ENCODE data around the gene RFX8. TPM values are rescaled to one million over a fixed set of nuclear protein-coding genes. Genes with fewer than 3 reads are reported as not detected.

Gene RFX8
- total and polyA plus RNA-seq, 9 of the 15 experiments (the other 6 are each of a cell fraction or from before 2014, with no cell fraction given), result not detected

DNA sequence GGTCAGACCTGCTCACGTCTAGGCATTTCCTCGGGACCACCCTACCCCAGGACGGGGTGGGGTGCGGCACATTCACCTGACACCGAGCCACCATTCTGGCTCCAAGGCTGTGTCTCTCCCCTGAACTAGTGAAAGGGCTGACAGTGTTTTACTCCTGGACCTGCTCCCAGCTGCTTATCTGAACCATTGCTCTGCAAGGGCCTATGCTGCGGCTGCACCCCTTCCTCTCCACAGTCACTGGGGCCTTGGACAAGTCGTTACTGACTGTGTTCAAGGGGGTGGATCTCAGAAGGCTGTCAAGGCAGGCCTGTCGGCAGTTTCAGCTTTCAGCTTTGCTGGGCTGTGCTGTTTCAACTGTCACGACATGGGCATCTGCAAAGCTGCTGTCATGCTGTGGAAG lies 99.3 kb downstream of the RFX8 start:
- intact Hi-C loops (cut with micrococcal nuclease), result no loop called here
- H3K27ac ChIP-seq (ENCODE audit: extremely low read depth, low read depth, low read length), result no peak overlapping the region
- CTCF ChIA-PET (ENCODE audit: low intra/inter-chr PET ratio), result no interaction called here
- TF ChIP-seq HEY1 (CRISPR knock-in tag; IDR thresholded peaks at IDR 0.05; ENCODE audit: borderline replicate concordance) (no peak), POLR3A (IDR thresholded peaks at IDR 0.05; ENCODE audit: borderline replicate concordance, extremely low read depth, insufficient read depth, insufficient read length) (no peak), MTA2 (IDR thresholded peaks at IDR 0.05; ENCODE audit: low read depth) (no peak), U2AF2 (optimal IDR thresholded peaks at IDR 0.05; ENCODE audit: low read depth, low read length) (no peak), NFRKB (IDR thresholded peaks at IDR 0.05; ENCODE audit: low read depth) (no peak), ZNF239 (CRISPR knock-in tag; IDR thresholded peaks at IDR 0.05) (no peak), XRCC4 (IDR thresholded peaks at IDR 0.05; ENCODE audit: extremely low read depth, insufficient read depth, insufficient read length) (no peak), TCFL5 (CRISPR knock-in tag; conservative IDR thresholded peaks at IDR 0.05) (no peak), SRSF3 (IDR thresholded peaks at IDR 0.05; ENCODE audit: insufficient read depth, low read length) (no peak), TAF9B (IDR thresholded peaks at IDR 0.05; ENCODE audit: partially characterized antibody) (no peak), HNRNPH1 (optimal IDR thresholded peaks at IDR 0.05; ENCODE audit: low read depth, low read length) (no peak)
- TF ChIP-seq, protein P1, sequence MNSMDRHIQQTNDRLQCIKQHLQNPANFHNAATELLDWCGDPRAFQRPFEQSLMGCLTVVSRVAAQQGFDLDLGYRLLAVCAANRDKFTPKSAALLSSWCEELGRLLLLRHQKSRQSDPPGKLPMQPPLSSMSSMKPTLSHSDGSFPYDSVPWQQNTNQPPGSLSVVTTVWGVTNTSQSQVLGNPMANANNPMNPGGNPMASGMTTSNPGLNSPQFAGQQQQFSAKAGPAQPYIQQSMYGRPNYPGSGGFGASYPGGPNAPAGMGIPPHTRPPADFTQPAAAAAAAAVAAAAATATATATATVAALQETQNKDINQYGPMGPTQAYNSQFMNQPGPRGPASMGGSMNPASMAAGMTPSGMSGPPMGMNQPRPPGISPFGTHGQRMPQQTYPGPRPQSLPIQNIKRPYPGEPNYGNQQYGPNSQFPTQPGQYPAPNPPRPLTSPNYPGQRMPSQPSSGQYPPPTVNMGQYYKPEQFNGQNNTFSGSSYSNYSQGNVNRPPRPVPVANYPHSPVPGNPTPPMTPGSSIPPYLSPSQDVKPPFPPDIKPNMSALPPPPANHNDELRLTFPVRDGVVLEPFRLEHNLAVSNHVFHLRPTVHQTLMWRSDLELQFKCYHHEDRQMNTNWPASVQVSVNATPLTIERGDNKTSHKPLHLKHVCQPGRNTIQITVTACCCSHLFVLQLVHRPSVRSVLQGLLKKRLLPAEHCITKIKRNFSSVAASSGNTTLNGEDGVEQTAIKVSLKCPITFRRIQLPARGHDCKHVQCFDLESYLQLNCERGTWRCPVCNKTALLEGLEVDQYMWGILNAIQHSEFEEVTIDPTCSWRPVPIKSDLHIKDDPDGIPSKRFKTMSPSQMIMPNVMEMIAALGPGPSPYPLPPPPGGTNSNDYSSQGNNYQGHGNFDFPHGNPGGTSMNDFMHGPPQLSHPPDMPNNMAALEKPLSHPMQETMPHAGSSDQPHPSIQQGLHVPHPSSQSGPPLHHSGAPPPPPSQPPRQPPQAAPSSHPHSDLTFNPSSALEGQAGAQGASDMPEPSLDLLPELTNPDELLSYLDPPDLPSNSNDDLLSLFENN (IDR thresholded peaks at IDR 0.05; ENCODE audit: low read depth in 2 of 2, low read length in 2 of 2), result no peak
- TF ChIP-seq, protein P2, sequence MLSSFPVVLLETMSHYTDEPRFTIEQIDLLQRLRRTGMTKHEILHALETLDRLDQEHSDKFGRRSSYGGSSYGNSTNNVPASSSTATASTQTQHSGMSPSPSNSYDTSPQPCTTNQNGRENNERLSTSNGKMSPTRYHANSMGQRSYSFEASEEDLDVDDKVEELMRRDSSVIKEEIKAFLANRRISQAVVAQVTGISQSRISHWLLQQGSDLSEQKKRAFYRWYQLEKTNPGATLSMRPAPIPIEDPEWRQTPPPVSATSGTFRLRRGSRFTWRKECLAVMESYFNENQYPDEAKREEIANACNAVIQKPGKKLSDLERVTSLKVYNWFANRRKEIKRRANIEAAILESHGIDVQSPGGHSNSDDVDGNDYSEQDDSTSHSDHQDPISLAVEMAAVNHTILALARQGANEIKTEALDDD (IDR thresholded peaks at IDR 0.05), result no peak
- TF ChIP-seq, protein P3, sequence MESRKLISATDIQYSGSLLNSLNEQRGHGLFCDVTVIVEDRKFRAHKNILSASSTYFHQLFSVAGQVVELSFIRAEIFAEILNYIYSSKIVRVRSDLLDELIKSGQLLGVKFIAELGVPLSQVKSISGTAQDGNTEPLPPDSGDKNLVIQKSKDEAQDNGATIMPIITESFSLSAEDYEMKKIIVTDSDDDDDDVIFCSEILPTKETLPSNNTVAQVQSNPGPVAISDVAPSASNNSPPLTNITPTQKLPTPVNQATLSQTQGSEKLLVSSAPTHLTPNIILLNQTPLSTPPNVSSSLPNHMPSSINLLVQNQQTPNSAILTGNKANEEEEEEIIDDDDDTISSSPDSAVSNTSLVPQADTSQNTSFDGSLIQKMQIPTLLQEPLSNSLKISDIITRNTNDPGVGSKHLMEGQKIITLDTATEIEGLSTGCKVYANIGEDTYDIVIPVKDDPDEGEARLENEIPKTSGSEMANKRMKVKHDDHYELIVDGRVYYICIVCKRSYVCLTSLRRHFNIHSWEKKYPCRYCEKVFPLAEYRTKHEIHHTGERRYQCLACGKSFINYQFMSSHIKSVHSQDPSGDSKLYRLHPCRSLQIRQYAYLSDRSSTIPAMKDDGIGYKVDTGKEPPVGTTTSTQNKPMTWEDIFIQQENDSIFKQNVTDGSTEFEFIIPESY (CRISPR knock-in tag; IDR thresholded peaks at IDR 0.05), result no peak
- TF ChIP-seq, protein P4, sequence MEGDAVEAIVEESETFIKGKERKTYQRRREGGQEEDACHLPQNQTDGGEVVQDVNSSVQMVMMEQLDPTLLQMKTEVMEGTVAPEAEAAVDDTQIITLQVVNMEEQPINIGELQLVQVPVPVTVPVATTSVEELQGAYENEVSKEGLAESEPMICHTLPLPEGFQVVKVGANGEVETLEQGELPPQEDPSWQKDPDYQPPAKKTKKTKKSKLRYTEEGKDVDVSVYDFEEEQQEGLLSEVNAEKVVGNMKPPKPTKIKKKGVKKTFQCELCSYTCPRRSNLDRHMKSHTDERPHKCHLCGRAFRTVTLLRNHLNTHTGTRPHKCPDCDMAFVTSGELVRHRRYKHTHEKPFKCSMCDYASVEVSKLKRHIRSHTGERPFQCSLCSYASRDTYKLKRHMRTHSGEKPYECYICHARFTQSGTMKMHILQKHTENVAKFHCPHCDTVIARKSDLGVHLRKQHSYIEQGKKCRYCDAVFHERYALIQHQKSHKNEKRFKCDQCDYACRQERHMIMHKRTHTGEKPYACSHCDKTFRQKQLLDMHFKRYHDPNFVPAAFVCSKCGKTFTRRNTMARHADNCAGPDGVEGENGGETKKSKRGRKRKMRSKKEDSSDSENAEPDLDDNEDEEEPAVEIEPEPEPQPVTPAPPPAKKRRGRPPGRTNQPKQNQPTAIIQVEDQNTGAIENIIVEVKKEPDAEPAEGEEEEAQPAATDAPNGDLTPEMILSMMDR (IDR thresholded peaks at IDR 0.05 in 2 of 3, conservative IDR thresholded peaks at IDR 0.05 in 1 of 3; ENCODE audit: insufficient read depth in 2 of 3, low read depth in 1 of 3, low read length in 3 of 3), result no peak

More for the DNA sequence above, 99.3 kb downstream of the RFX8 start:
- Histone ChIP-seq H3K4me3 (no peak overlapping the region), H3K4me1 (replicated peaks in 1 of 2; ENCODE audit: control insufficient read depth in 2 of 2, insufficient read depth in 2 of 2, low read length in 2 of 2) (no peaks in the 10 kb centered on the region), H3K9ac (ENCODE audit: insufficient read depth in 1 of 2, low read depth in 2 of 2, low read length in 2 of 2) (no peak overlapping the region), H3K36me3 (ENCODE audit: control insufficient read depth, insufficient read depth, low read length) (no peaks in the 10 kb centered on the region), H3K4me2 (ENCODE audit: insufficient read depth, low read length) (no peak overlapping the region), H4K20me1 (replicated peaks; ENCODE audit: control insufficient read depth, insufficient read depth, low read length) (no peaks in the 10 kb centered on the region), H3K27me3 (ENCODE audit: control insufficient read depth in 2 of 2, insufficient read depth in 2 of 2, low read length in 2 of 2) (peaks cover 14 to 34% of the 10 kb centered on the region in 2 experiments), H2AFZ (ENCODE audit: low read depth, low read length) (no peak overlapping the region), H3K79me2 (ENCODE audit: control insufficient read depth, insufficient read depth, low read length) (no peaks in the 10 kb centered on the region), H3K9me1 (ENCODE audit: control insufficient read depth, insufficient read depth, low read length) (no peaks in the 10 kb centered on the region), H3K9me3 (replicated peaks; ENCODE audit: control insufficient read depth, insufficient read depth, low read depth, low read length) (no peaks in the 10 kb centered on the region)
- no peak for DNase-seq (ENCODE audit: extremely low read depth in 1 of 4, low spot score in 3 of 4)
- 2% methylated on average over 9 of the region's 9 CpGs for WGBS (ENCODE audit: insufficient coverage, low coverage, missing lambda C conversion rate)
- no peak for FAIRE-seq
- POLR2A ChIA-PET, result interaction anchor here (0.6 kb wide), 1 partner anchor 42 kb away, joined by 3 read pairs; no protein-coding TSS in a partner anchor
- peak; percentile 31 for ATAC-seq
- in situ Hi-C loops (cut with MboI), result no loop called here
- no TSS peak for BruUV-seq (replicated peaks)

Measured in K562 (cell line).